H1 (cell line): ENCODE data around the gene MYMX. TPM values are rescaled to one million over a fixed set of nuclear protein-coding genes. Genes with fewer than 3 reads are reported as not detected.

Experiments used
- BACH1 ChIP-seq: IDR thresholded peaks from 2 replicates; pipeline ENCODE4 v1.6.1; 2012; ENCODE audit warnings: low read length, improper control_type of control experiment
- CHD2 ChIP-seq: IDR thresholded peaks from 2 replicates; pipeline ENCODE4 v1.6.1; 2012; ENCODE audit warnings: low read length, improper control_type of control experiment
- GTF2F1 ChIP-seq: IDR thresholded peaks from 2 replicates; pipeline ENCODE4 v1.6.1; 2012; ENCODE audit warnings: low read depth, low read length, improper control_type of control experiment, borderline replicate concordance
- RBBP5 ChIP-seq: IDR thresholded peaks from 2 replicates; pipeline ENCODE4 v1.7.1; 2012; ENCODE audit warnings: low read depth, mild to moderate bottlenecking, inconsistent platforms, low read length, moderate library complexity, borderline replicate concordance
- RNF2 ChIP-seq: fragments of 200-900, 300-1000 bp; sonication (generic); IDR thresholded peaks from 2 replicates; pipeline ENCODE4 v1.7.1; 2016; ENCODE audit warnings: borderline replicate concordance, low read depth, mild to moderate bottlenecking, antibody characterized with exemption, low read length; ENCODE audit not compliant: poor library complexity, severe bottlenecking; ENCODE audit errors: missing control alignments
- RXRA ChIP-seq: IDR thresholded peaks from 2 replicates; pipeline ENCODE4 v1.6.1; 2011; ENCODE audit warnings: low read depth, mild to moderate bottlenecking, low read length, moderate library complexity; ENCODE audit not compliant: insufficient read depth
- TBP ChIP-seq: IDR thresholded peaks from 2 replicates; pipeline ENCODE4 v1.6.1; 2011; ENCODE audit warnings: low read depth, low read length, improper control_type of control experiment
- polyA plus RNA-seq, 7 experiments: library from polyadenylated mRNA; depleted of rRNA in 3 of 7; stranded (reverse) in 5 of 7; unstranded in 2 of 7; fragments of >200 nt in 5 of 7; fragments of 200-250 nt in 2 of 7; gene quantifications; 1 replicate in 5 of 7; 2 replicates in 1 of 7; 4 replicates in 1 of 7; pipeline versions ENCODE4 v1.2.1 to v1.2.3, GENCODE V29; 2011 to 2013; ENCODE audit warnings: missing spikeins in 2 of 7, mixed read lengths in 2 of 7
- total RNA-seq: library from RNA; stranded (reverse); fragmentation: NEBNext Ultra II Directional; extraction: Animal tissue kit (Norgen Biotek cat#: 25700); gene quantifications from 2 replicates; pipeline ENCODE4 v1.2.1, GENCODE V29; 2021
- TF ChIP-seq, protein P1 (sequence below): fragments of 300-600 bp; sonication (generic); IDR thresholded peaks from 2 replicates; pipeline ENCODE4 v1.7.1; 2012; ENCODE audit warnings: low read length, moderate library complexity, mild to moderate bottlenecking, inconsistent platforms; ENCODE audit not compliant: insufficient replicate concordance

Gene MYMX
- total and polyA plus RNA-seq, 2 of the 8 experiments (the other 6 are each of a cell fraction or from before 2014, with no cell fraction given) = 4.7 to 6.9 TPM

DNA sequence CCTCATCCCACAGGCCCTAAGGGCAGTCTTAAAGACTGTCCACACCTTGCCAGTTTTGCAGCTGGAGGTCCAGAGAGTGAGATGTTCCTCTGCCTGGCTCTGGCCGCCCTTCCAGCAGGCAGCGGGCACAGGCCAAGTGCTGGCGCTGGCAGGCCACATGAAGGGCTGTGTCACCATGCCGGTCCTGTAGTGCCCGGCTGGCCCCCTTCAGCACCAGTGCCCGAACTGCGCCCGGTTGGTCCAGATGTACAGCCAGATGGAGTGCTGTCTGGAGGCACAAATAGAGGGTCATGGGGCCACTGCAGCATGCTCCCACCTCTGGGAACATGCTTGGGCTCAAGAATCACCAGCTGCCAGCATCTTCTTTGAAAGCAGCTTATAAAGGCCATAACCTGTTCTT is 44.9 kb downstream of the MYMX start (continued):
- TF ChIP-seq, protein P1, sequence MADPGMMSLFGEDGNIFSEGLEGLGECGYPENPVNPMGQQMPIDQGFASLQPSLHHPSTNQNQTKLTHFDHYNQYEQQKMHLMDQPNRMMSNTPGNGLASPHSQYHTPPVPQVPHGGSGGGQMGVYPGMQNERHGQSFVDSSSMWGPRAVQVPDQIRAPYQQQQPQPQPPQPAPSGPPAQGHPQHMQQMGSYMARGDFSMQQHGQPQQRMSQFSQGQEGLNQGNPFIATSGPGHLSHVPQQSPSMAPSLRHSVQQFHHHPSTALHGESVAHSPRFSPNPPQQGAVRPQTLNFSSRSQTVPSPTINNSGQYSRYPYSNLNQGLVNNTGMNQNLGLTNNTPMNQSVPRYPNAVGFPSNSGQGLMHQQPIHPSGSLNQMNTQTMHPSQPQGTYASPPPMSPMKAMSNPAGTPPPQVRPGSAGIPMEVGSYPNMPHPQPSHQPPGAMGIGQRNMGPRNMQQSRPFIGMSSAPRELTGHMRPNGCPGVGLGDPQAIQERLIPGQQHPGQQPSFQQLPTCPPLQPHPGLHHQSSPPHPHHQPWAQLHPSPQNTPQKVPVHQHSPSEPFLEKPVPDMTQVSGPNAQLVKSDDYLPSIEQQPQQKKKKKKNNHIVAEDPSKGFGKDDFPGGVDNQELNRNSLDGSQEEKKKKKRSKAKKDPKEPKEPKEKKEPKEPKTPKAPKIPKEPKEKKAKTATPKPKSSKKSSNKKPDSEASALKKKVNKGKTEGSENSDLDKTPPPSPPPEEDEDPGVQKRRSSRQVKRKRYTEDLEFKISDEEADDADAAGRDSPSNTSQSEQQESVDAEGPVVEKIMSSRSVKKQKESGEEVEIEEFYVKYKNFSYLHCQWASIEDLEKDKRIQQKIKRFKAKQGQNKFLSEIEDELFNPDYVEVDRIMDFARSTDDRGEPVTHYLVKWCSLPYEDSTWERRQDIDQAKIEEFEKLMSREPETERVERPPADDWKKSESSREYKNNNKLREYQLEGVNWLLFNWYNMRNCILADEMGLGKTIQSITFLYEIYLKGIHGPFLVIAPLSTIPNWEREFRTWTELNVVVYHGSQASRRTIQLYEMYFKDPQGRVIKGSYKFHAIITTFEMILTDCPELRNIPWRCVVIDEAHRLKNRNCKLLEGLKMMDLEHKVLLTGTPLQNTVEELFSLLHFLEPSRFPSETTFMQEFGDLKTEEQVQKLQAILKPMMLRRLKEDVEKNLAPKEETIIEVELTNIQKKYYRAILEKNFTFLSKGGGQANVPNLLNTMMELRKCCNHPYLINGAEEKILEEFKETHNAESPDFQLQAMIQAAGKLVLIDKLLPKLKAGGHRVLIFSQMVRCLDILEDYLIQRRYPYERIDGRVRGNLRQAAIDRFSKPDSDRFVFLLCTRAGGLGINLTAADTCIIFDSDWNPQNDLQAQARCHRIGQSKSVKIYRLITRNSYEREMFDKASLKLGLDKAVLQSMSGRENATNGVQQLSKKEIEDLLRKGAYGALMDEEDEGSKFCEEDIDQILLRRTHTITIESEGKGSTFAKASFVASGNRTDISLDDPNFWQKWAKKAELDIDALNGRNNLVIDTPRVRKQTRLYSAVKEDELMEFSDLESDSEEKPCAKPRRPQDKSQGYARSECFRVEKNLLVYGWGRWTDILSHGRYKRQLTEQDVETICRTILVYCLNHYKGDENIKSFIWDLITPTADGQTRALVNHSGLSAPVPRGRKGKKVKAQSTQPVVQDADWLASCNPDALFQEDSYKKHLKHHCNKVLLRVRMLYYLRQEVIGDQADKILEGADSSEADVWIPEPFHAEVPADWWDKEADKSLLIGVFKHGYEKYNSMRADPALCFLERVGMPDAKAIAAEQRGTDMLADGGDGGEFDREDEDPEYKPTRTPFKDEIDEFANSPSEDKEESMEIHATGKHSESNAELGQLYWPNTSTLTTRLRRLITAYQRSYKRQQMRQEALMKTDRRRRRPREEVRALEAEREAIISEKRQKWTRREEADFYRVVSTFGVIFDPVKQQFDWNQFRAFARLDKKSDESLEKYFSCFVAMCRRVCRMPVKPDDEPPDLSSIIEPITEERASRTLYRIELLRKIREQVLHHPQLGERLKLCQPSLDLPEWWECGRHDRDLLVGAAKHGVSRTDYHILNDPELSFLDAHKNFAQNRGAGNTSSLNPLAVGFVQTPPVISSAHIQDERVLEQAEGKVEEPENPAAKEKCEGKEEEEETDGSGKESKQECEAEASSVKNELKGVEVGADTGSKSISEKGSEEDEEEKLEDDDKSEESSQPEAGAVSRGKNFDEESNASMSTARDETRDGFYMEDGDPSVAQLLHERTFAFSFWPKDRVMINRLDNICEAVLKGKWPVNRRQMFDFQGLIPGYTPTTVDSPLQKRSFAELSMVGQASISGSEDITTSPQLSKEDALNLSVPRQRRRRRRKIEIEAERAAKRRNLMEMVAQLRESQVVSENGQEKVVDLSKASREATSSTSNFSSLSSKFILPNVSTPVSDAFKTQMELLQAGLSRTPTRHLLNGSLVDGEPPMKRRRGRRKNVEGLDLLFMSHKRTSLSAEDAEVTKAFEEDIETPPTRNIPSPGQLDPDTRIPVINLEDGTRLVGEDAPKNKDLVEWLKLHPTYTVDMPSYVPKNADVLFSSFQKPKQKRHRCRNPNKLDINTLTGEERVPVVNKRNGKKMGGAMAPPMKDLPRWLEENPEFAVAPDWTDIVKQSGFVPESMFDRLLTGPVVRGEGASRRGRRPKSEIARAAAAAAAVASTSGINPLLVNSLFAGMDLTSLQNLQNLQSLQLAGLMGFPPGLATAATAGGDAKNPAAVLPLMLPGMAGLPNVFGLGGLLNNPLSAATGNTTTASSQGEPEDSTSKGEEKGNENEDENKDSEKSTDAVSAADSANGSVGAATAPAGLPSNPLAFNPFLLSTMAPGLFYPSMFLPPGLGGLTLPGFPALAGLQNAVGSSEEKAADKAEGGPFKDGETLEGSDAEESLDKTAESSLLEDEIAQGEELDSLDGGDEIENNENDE = no peak
- TF ChIP-seq RBBP5 = no peak
- no peak for TF ChIP-seq TBP
- TF ChIP-seq CHD2 = no peak
- no peak for TF ChIP-seq RNF2
- no peak for TF ChIP-seq RXRA
- TF ChIP-seq GTF2F1 = no peak
- no peak for TF ChIP-seq BACH1
